BLaER1 (cell line): ENCODE measurements around the gene ICOSLG.

ENCODE experiments used
- H3K27ac ChIP-seq: shearing (Covaris generic); formaldehyde crosslinking; 2 replicates; pipeline ENCODE4 v1.8.1; 2022
- H3K27me3 ChIP-seq: shearing (Covaris generic); formaldehyde crosslinking; 2 replicates; pipeline ENCODE4 v1.8.1; 2022
- H3K36me3 ChIP-seq: shearing (Covaris generic); formaldehyde crosslinking; 2 replicates; pipeline ENCODE4 v1.8.1; 2022
- H3K4me1 ChIP-seq: shearing (Covaris generic); formaldehyde crosslinking; 2 replicates; pipeline ENCODE4 v1.8.1; 2022
- H3K4me2 ChIP-seq: shearing (Covaris generic); formaldehyde crosslinking; 2 replicates; pipeline ENCODE4 v1.8.1; 2022
- H3K4me3 ChIP-seq: shearing (Covaris generic); formaldehyde crosslinking; 2 replicates; pipeline ENCODE4 v1.8.1; 2022
- H3K9ac ChIP-seq: shearing (Covaris generic); formaldehyde crosslinking; 2 replicates; pipeline ENCODE4 v1.8.1; 2022
- H3K9me3 ChIP-seq: shearing (Covaris generic); formaldehyde crosslinking; 2 replicates; pipeline ENCODE4 v1.8.1; 2022
- H4K20me1 ChIP-seq: shearing (Covaris generic); formaldehyde crosslinking; 2 replicates; pipeline ENCODE4 v1.8.1; 2022
- Cebpa-rat ChIP-seq: shearing (Covaris generic); IDR thresholded peaks from 2 replicates; pipeline ENCODE4 v1.8.1; 2022

Gene ICOSLG

GRCh38 chr21:44282370-44282769 lies 41.6 kb upstream of the ICOSLG start:
- Histone ChIP-seq H3K27ac (no peak overlapping the region; the same call in 1 of the 2 replicates), H3K4me2 (peak overlapping the region; percentile 86), H3K4me3 (no peak overlapping the region), H3K9me3 (no peaks in the 10 kb centered on the region), H4K20me1 (no peaks in the 10 kb centered on the region), H3K36me3 (no peaks in the 10 kb centered on the region), H3K27me3 (no peaks in the 10 kb centered on the region), H3K4me1 (peaks cover 83% of the 10 kb centered on the region), H3K9ac (no peak overlapping the region)
- no peak for TF ChIP-seq Cebpa-rat

GRCh38 chr21:44281801-44282200 lies 41.1 kb upstream of the ICOSLG start:
- Histone ChIP-seq H3K4me2 (peak overlapping the region; percentile 58), H3K9ac (no peak overlapping the region), H3K27ac (peak overlapping the region; percentile 51), H4K20me1 (no peaks in the 10 kb centered on the region), H3K4me1 (peaks cover 77% of the 10 kb centered on the region), H3K4me3 (no peak overlapping the region), H3K36me3 (no peaks in the 10 kb centered on the region), H3K9me3 (no peaks in the 10 kb centered on the region), H3K27me3 (no peaks in the 10 kb centered on the region)
- no peak for TF ChIP-seq Cebpa-rat

- Histone ChIP-seq H3K9me3 (no peaks in the 10 kb centered on the region), H3K4me3 (no peak overlapping the region), H3K4me1 (peaks cover 60% of the 10 kb centered on the region), H3K4me2 (peak overlapping the region; percentile 84), H4K20me1 (no peaks in the 10 kb centered on the region), H3K27me3 (no peaks in the 10 kb centered on the region), H3K36me3 (no peaks in the 10 kb centered on the region), H3K27ac (0 out of 2 replicates have a peak overlapping the region, but pooled peaks have one; percentile 47), H3K9ac (no peak overlapping the region; the same call in 1 of the 2 replicates)
- no peak for TF ChIP-seq Cebpa-rat
Observed at GRCh38 chr21:44279354-44280260, 38.9 kb upstream of the ICOSLG start.

GRCh38 chr21:44275041-44275440 lies 34.3 kb upstream of the ICOSLG start:
- Histone ChIP-seq H3K9me3 (no peaks in the 10 kb centered on the region), H3K27ac (no peak overlapping the region), H3K4me1 (peaks cover 28% of the 10 kb centered on the region), H3K4me3 (no peak overlapping the region), H4K20me1 (no peaks in the 10 kb centered on the region), H3K36me3 (no peaks in the 10 kb centered on the region), H3K9ac (no peak overlapping the region), H3K27me3 (no peaks in the 10 kb centered on the region), H3K4me2 (no peak overlapping the region)
- TF ChIP-seq Cebpa-rat, result no peak

- Histone ChIP-seq H3K4me2 (no peak overlapping the region), H3K4me3 (no peak overlapping the region), H4K20me1 (no peaks in the 10 kb centered on the region), H3K4me1 (peaks cover 13% of the 10 kb centered on the region), H3K9me3 (no peaks in the 10 kb centered on the region), H3K9ac (no peak overlapping the region), H3K27ac (no peak overlapping the region), H3K36me3 (no peaks in the 10 kb centered on the region), H3K27me3 (no peaks in the 10 kb centered on the region)
- TF ChIP-seq Cebpa-rat, result no peak
Observed at GRCh38 chr21:44273046-44273445, 32.3 kb upstream of the ICOSLG start.

- no peak for TF ChIP-seq Cebpa-rat
- H4K20me1 ChIP-seq, result no peaks in the 10 kb centered on the region
- peak overlapping the region; percentile 44; the same call in 1 of the 2 replicates for H3K27ac ChIP-seq
- no peak overlapping the region for H3K9ac ChIP-seq
- 0 out of 2 replicates have a peak overlapping the region, but pooled peaks have one; percentile 59 for H3K4me2 ChIP-seq
- H3K27me3 ChIP-seq, result no peaks in the 10 kb centered on the region
- H3K4me3 ChIP-seq, result no peak overlapping the region
- no peaks in the 10 kb centered on the region for H3K36me3 ChIP-seq
- H3K9me3 ChIP-seq, result no peaks in the 10 kb centered on the region
- H3K4me1 ChIP-seq, result peaks cover 19% of the 10 kb centered on the region
Observed at GRCh38 chr21:44272284-44272858, 31.6 kb upstream of the ICOSLG start.

- Histone ChIP-seq H3K36me3 (no peaks in the 10 kb centered on the region), H4K20me1 (no peaks in the 10 kb centered on the region), H3K27me3 (no peaks in the 10 kb centered on the region), H3K27ac (peak overlapping the region; percentile 44), H3K4me3 (no peak overlapping the region), H3K9me3 (no peaks in the 10 kb centered on the region), H3K4me2 (peak overlapping the region; percentile 59), H3K9ac (no peak overlapping the region), H3K4me1 (peaks cover 25% of the 10 kb centered on the region)
- no peak for TF ChIP-seq Cebpa-rat
Observed at GRCh38 chr21:44271558-44272283, 31.0 kb upstream of the ICOSLG start.

- Histone ChIP-seq H3K9ac (no peak overlapping the region), H3K4me1 (peaks cover 51% of the 10 kb centered on the region), H3K4me2 (no peak overlapping the region), H3K9me3 (no peaks in the 10 kb centered on the region), H3K27ac (no peak overlapping the region), H3K4me3 (no peak overlapping the region), H3K36me3 (no peaks in the 10 kb centered on the region), H4K20me1 (no peaks in the 10 kb centered on the region), H3K27me3 (no peaks in the 10 kb centered on the region)
- no peak for TF ChIP-seq Cebpa-rat
Observed at GRCh38 chr21:44269090-44269489, 28.3 kb upstream of the ICOSLG start.

GRCh38 chr21:44267655-44268142 lies 27.0 kb upstream of the ICOSLG start:
- Histone ChIP-seq H3K36me3 (no peaks in the 10 kb centered on the region), H3K4me3 (no peak overlapping the region), H3K4me2 (no peak overlapping the region), H3K9me3 (no peaks in the 10 kb centered on the region), H3K27me3 (no peaks in the 10 kb centered on the region), H3K4me1 (peaks cover 63% of the 10 kb centered on the region), H3K9ac (no peak overlapping the region), H3K27ac (no peak overlapping the region), H4K20me1 (no peaks in the 10 kb centered on the region)
- no peak for TF ChIP-seq Cebpa-rat
